HG03439 (cell line): Measurements from ENCODE around the gene RSL24D1.
A peak's percentile ranks its signal among the peaks of the same experiment; 100 is the strongest.
"Not testable (repeated sequence)": the region's sequence is repeated elsewhere in the genome, so short reads cannot be mapped to it uniquely, and the experiment has no call there.

Source experiments
- ATAC-seq: cut with Tn5 transposase; IDR thresholded peaks from one replicate; pipeline ENCODE4 v1.9.1; 2021; ENCODE audit warnings: mild to moderate bottlenecking, moderate library complexity; ENCODE audit not compliant: unreplicated experiment

The RSL24D1 gene

DNA sequence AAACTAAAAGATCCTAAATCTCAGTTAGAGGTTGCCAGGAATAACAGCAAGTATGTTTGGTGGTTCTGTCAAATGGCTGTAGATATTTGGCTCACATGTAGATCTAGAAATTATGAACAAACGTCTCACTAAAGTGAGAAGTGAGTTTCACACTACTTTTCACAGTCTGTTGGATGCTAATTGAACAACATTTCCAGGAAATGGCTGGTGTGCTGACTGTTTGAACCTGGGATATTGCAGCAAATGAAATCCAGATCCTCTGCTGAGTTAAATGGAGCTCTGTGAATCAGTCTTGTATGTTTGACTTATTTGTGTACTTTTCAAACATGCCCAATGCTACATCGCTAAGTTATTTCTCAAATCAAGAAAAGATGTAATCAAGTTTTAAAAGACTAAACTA is 21.3 kb upstream of the RSL24D1 start:
- ATAC-seq: no peak

DNA sequence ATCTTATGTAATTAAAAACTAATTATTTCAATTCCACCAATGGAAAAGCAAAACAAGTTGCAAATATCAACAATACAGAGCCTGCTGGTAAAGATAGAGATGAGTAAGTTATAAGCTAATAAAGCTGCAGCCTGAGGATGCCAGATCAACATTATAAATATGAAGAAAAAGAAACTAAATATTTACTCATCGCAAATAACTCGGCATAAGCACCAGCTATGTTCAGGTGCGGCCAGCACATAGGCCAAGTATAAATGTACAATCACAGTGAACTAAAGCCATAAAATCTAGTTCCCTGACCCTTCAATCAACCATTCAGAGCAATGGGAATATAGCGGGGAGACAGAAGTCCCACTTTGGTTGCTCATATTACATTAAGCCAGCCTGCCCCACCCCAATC is 7.7 kb upstream of the RSL24D1 start:
- no peak for ATAC-seq

DNA sequence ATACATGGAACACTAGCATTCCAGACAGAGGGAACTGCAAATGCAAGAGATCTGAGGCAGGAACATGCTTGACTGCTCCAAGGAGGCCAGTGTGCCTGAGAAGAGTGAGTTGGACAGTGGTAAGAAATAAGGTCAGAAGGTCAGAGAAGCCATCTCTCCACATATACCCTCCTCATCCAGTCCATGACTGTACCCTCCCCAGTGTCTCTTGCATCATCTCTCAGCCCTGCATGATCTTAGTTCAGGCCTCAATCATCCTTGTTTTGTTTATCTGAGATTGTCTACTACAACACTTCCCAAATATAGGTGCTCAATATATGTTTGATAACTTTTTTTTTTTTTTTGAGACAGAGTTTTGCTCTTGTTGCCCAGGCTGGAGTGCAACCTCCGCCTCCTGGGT is 5.5 kb upstream of the RSL24D1 start:
- no peak for ATAC-seq

DNA sequence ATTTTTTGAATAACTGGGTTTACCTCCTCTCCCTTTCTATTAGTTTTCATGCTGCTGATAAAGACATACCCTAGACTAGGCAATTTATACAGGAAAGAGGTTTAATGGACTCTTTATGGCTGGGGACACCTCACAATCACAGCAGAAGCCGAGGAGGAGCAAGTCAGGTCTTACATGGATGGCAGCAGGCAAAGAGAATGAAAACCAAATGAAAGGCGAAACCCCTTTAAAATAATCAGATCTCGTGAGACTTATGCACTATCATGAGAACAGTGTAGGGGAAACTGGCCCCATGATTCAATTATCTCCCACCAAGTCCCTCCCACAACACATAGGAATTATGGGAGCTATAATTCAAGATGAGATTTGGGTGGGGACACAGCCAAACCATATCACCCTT is 2.0 kb upstream of the RSL24D1 start:
- no peak for ATAC-seq

DNA sequence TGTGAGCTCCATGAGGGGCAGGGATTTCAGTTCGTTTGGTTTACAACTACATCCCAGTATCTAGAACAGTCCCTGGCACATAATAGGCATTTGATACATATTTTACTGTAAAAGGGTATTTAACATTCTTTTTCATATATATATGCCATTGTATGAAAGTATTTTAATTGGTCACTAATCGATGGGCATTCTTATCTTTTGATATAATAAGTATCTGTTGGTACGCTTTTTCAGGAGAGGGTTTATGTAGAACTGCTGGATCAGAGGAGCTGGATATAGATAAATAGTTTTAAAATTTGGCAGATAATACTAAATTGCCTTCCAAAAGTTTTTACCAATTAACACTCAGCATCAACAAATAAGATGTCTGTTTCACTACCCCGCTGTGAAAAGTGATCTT is 978 bp upstream of the RSL24D1 start:
- ATAC-seq: no peak

DNA sequence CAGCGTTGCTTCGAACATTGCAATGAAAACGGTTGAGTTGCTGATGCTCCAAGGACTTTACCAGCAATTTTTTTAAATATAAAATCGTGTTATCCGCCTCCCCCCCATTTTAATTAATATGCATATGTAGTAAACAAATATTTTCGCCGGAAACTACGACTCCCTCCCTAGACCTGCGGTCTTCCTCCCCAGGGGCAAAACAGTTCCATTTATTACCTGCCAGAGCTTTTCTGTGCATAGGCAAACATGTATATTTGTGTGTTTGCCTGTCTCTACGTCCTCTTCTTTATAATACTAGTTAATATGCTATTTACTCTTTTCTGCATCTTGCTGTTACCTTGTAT is 593 bp upstream of the RSL24D1 start:
- ATAC-seq: peak; percentile 5

DNA sequence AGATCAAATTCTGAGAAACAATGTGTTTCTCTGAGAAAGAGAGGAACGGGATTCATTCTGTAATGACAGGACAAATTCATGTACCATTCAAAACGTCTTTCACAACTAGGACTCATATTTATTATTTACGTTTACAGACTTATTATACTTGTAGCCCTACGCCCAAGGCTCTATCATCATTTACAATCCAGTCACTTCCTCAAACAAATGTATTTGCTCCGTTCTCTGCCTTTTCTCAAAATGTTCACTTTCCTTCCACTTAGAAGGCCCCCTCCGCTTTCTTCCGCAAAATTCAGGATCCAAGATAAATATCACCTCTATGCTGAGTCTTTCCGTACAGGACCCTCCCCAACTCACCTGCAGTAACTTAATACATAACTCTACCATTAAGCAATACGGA is 745 bp downstream of the RSL24D1 start:
- ATAC-seq: no peak

DNA sequence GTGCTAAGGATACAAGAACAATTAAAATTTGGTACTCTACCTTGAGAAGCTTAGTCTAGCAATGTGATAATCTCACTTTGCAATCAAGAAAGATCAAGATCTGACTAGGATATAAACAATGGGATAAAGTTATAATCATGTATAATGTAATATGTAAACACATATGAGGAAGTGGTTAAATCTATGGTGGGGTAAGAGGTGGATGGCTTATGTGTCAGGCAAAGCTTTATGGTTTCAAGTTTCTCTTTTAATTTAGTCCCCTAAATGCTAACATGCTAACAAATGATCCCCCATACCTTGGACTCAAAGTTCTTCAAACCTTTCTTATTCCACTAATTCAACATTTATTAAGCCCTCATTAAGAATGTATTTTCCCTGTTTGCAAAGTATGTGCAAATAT is 2.5 kb downstream of the RSL24D1 start:
- ATAC-seq: no peak

DNA sequence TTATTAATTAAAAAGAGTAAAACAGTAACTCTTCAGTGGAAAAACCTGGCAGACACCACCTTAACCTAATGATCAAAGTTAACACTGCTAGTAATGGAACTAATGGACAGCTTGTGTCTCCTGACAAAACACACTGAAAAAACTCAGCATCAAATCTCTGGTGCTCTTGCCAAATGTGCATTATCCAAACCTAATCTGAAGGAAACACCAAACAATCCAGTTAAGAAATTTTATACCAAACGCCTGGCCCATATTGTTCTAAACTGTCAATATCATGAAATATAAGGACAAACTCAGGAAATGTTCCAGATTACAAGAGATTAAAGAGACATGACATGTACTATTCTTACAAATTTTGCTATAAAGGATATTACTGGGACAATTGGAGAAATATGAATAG is 10.4 kb downstream of the RSL24D1 start:
- ATAC-seq: no peak

DNA sequence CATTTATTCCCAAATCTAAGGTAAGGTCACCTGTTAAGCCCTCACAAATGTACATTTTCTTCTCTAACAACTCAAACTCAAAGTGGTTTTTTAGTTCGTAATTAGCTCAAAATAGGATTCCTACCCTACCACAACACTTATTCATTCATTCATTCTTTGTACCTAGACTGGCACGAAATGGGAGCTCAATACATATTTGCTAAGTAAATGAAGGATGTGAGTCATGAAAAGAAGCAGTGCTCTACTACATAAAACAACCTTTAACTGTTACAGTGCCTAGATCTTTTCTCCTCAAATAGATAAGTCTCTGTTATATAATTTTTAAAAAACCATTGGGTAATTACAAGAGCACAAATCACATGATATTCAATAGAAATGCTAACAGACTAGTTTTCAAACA is 13.1 kb downstream of the RSL24D1 start:
- ATAC-seq: no peak

DNA sequence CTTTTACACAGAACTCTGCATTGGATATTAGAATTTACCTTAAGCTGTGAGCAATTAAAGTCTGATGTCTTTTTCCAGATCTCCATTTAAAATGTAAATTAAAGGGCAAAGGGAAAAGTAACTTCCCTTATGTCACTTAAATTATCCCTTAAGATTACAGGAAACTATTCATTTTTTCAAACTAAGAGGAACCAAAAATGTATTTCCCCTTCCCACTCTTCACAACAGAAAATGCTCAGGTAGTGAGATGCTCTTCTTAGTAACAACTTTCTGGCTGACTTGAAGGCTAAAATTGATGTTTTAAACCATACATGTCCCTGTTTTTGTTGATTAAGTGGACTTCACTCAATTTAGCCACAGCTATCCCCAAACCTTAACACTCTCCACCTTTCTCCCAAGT is 17.6 kb downstream of the RSL24D1 start:
- ATAC-seq: no peak

DNA sequence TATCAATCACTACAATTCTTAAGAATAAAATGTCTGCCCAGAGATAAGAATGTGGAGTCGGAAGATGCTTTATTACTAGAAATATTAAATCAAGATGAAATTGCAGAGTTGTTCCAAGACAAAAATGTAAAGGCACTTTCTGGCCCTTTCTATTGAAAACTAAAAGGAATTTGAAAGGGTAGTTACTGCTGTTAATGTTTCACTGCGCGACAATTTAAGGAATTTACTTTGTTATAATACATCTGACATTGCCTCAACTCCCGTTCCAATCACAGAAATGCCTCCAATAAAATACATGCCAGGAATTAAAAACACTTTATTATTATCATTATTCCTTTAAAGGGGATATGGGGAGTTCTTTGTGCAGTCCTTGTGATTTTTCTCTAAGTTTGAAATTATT is 26.4 kb downstream of the RSL24D1 start:
- ATAC-seq: no peak

DNA sequence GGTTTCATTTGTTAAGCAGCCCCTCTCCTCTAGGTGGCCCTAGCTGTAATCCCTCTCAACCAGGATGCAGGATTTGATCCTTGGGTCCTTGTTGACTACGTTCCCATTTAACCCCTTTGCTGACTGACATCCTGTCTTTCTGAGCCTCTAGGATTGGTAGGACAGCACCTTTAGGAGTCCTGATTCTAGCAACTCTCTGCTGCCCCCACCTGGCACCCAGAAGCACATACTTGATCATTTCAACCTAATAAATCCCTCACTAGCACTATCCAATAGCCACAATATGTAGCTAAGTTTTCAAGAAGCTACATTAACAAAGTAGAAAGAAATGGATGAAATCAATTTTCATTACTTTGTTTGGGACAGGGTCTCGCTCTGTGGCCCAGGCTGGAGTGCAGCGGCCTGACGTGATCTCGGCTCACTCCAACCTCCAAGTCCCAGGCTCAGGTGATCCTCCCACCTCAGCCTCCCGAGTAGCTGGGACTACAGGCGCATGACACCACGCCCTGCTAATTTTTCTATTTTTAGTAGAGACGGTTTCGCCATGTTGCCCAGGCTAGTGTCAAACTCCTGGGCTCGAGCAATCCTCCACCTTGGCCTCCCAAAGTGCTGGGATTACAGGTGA is 28.3 kb downstream of the RSL24D1 start:
- ATAC-seq: peak; percentile 77

DNA sequence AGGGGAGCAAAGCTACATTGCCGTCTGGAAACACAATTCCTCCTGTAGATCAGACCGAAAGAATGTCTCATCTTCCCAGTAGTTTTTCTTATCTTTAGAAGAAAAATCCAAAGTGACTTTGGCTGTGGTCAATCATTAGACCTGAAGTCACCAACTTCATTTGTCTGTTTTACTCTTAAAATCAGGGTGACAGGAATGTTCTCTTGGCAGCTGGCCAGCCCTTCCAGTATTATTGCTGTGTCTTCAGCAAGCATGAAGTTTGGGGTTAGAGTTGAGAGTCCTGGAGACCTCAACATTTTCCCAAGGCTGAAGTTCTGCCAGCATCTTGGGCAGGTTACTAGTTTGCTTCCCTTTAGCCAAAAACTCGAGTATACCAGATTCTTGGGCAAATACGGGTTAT is 32.5 kb downstream of the RSL24D1 start:
- no peak for ATAC-seq

DNA sequence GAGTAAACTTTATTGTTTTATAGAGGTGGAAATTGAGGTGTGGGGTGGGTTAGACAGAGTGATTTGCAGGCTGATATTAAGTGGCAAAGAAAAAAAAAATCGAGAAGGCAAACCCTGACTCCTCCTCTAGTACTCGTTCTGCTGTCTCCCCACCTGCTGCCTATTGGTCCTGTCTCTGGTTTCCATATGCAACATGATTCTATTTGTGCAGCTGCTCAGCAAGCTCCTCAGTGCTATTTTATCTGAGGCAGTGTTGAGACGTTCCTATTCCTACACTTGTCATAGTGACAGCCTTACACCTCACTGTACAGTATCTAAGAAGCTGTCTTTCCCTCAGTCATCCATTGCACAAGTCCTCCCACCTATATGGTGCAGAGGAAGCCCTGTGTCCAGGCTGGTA is 45.1 kb downstream of the RSL24D1 start:
- ATAC-seq: no peak

DNA sequence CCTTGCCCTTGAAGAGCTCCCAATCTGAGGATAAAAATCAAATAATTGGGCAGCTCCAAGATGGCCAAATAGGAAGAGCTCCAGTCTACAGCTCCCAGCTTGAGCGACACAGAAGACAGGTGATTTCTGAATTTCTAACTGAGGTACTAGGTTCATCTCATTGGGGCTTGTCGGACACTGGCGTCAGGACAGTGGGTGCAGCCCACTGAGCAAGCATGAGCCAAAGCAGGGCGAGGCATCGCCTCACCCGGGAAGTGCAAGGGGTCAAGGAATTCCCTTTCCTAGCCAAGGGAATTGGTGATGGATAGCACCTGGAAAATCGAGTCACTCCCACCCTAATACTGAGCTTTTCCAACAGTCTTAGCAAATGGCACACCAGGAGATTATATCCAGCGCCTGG is 53.6 kb downstream of the RSL24D1 start:
- ATAC-seq: not testable (repeated sequence)

DNA sequence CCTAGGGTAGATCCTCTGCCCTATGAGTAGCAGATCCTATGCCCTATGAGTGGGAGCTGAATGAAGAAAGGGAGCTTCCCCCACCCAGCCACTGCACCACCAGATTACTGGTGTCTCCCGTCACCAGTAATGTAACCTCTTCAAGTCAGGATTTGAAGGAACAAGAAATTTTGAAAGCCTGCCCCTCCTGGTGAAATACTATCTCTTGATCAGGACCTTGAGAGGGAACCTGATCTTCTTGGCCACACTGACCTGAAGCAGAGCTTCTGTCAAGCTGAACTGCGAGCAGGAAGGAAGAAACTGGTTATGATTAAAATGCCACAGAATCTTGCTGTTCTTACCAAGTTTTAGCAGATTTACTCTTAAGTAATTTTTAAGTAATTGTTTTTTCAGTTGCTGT is 62.8 kb downstream of the RSL24D1 start:
- ATAC-seq: no peak

DNA sequence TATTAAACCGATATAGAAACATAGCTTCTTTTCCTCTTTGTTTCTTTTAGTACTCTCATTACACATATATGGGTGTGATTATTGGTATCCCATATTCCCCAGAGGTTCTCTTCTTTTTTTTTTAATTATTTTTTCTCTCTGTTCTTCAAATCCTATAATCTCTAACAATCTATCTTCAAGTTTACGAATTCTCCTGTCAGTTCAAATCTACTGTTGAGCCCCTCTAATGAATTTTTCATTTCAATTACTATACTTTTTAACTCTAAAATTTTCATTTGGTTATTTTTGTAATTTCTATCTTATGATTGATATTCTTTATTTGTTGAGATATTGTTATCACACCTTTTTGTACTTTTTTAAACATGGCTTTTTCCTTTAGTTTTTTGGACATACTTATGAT is 64.1 kb downstream of the RSL24D1 start:
- ATAC-seq: no peak
